IMR-90 (cell line): ENCODE measurements around the gene ARHGAP18. TPM values are rescaled to one million over a fixed set of nuclear protein-coding genes. Genes with fewer than 3 reads are reported as not detected.

Experiments used
- ATAC-seq: fragments of 200-7000 bp; cut with Tn5 transposase; 2 replicates; pipeline ENCODE4 v1.9.1; 2020; ENCODE audit warnings: low read depth, mild to moderate bottlenecking, moderate library complexity
- BruUV-seq: library from RNA; stranded (reverse); fragments of 400-500 nt; replicated peaks from 2 replicates; lab custom pipeline; 2021; lab: Mats Ljungman, UMichigan
- CTCF ChIA-PET: fragments of 300-600 bp; formaldehyde crosslinking; extraction: SDS; loops from one replicate; lab custom pipeline; 2021; ENCODE audit warnings: antibody characterized with exemption; lab: Yijun Ruan, JAX
- POLR2A ChIA-PET: fragments of 300-600 bp; sonication (Branson Sonifier 250); formaldehyde crosslinking; loops from one replicate; lab custom pipeline; 2022; ENCODE audit warnings: antibody characterized with exemption; ENCODE audit not compliant: unreplicated experiment; lab: Charles Lee
- DNase-seq: peaks from one replicate; pipeline ENCODE4 v3.0.0; 2013
- H2AFZ ChIP-seq: replicated peaks from 2 replicates; pipeline ENCODE3; 2013; ENCODE audit warnings: low read length, mild to moderate bottlenecking; ENCODE audit not compliant: poor library complexity
- H2AK5ac ChIP-seq: 2 replicates; pipeline ENCODE4 v1.6.1; 2013; ENCODE audit warnings: low read depth, low read length, inconsistent platforms
- H2AK9ac ChIP-seq: replicated peaks from 2 replicates; pipeline ENCODE3; 2013; ENCODE audit warnings: mild to moderate bottlenecking, low read depth, low read length, moderate library complexity; ENCODE audit not compliant: poor library complexity
- H2BK120ac ChIP-seq: 2 replicates; pipeline ENCODE4 v1.6.1; 2013; ENCODE audit warnings: low read depth, low read length, inconsistent platforms
- H2BK15ac ChIP-seq: 3 replicates; pipeline ENCODE4 v1.6.1; 2013; ENCODE audit warnings: low read depth, low read length, inconsistent platforms
- H2BK20ac ChIP-seq: 2 replicates; pipeline ENCODE4 v1.6.1; 2013; ENCODE audit warnings: low read depth, mild to moderate bottlenecking, inconsistent platforms, low read length, moderate library complexity
- H2BK5ac ChIP-seq: 2 replicates; pipeline ENCODE4 v1.6.1; 2013; ENCODE audit warnings: mild to moderate bottlenecking, low read depth, low read length, inconsistent platforms; ENCODE audit not compliant: poor library complexity, severe bottlenecking
- H3K14ac ChIP-seq: replicated peaks from 2 replicates; pipeline ENCODE4 v1.6.1; 2013; ENCODE audit warnings: low read depth, low read length, inconsistent platforms
- H3K18ac ChIP-seq: 2 replicates; pipeline ENCODE4 v1.6.1; 2013; ENCODE audit warnings: low read depth, low read length, control low read depth
- H3K23ac ChIP-seq: 2 replicates; pipeline ENCODE4 v1.6.1; 2013; ENCODE audit warnings: low read depth, low read length, inconsistent platforms
- H3K27ac ChIP-seq: 2 replicates; pipeline ENCODE4 v1.5.1; 2013; ENCODE audit warnings: mild to moderate bottlenecking, control low read depth, low read length; ENCODE audit not compliant: insufficient read depth
- H3K27me3 ChIP-seq: 2 replicates; pipeline ENCODE4 v1.6.1; 2013; ENCODE audit warnings: low read length; ENCODE audit not compliant: control insufficient read depth, insufficient read depth
- H3K36me3 ChIP-seq: 2 replicates; pipeline ENCODE4 v1.6.1; 2013; ENCODE audit warnings: low read length, mixed read lengths; ENCODE audit not compliant: control insufficient read depth, insufficient read depth
- H3K4ac ChIP-seq: 2 replicates; pipeline ENCODE4 v1.6.1; 2013; ENCODE audit warnings: low read depth, low read length, inconsistent platforms
- H3K4me1 ChIP-seq: 2 replicates; pipeline ENCODE4 v1.6.1; 2013; ENCODE audit warnings: low read length, mixed read lengths; ENCODE audit not compliant: control insufficient read depth, insufficient read depth
- H3K4me2 ChIP-seq: 2 replicates; pipeline ENCODE4 v1.6.1; 2013; ENCODE audit warnings: low read depth, mild to moderate bottlenecking, control low read depth, low read length, moderate library complexity
- H3K4me3 ChIP-seq: 2 replicates; pipeline ENCODE4 v1.5.1; 2013; ENCODE audit warnings: low read depth, mild to moderate bottlenecking, control low read depth, low read length, moderate library complexity; ENCODE audit not compliant: insufficient read depth
- H3K56ac ChIP-seq: 2 replicates; pipeline ENCODE4 v1.6.1; 2013; ENCODE audit warnings: low read length, inconsistent platforms; ENCODE audit not compliant: insufficient read depth; ENCODE audit errors: extremely low read depth
- H3K79me1 ChIP-seq, 2 experiments: 2 replicates each; pipeline ENCODE4 v1.6.1; 2013; ENCODE audit warnings: low read length in 2 of 2, inconsistent platforms in 1 of 2, low read depth in 1 of 2
- H3K9ac ChIP-seq: 2 replicates; pipeline ENCODE4 v1.6.1; 2013; ENCODE audit warnings: low read depth, low read length, control low read depth
- H3K9me1 ChIP-seq: 2 replicates; pipeline ENCODE4 v1.6.1; 2013; ENCODE audit warnings: low read length, inconsistent platforms; ENCODE audit not compliant: insufficient read depth
- H3K9me3 ChIP-seq: 2 replicates; pipeline ENCODE4 v1.6.1; 2013; ENCODE audit warnings: low read length; ENCODE audit not compliant: control insufficient read depth, insufficient read depth
- H4K20me1 ChIP-seq: 2 replicates; pipeline ENCODE4 v1.6.1; 2013; ENCODE audit warnings: low read length, inconsistent platforms; ENCODE audit not compliant: insufficient read depth
- H4K5ac ChIP-seq: 2 replicates; pipeline ENCODE4 v1.6.1; 2013; ENCODE audit warnings: mild to moderate bottlenecking, low read depth, low read length, control low read depth
- H4K8ac ChIP-seq, 2 experiments: 2 replicates each; pipeline ENCODE4 v1.6.1; 2013; ENCODE audit warnings: low read depth in 2 of 2, low read length in 2 of 2, control low read depth in 1 of 2, inconsistent platforms in 1 of 2
- H4K91ac ChIP-seq: 2 replicates; pipeline ENCODE4 v1.6.1; 2013; ENCODE audit warnings: low read depth, low read length, inconsistent platforms; ENCODE audit not compliant: insufficient read depth
- FOS ChIP-seq: fragments of 150-350 bp; IDR thresholded peaks from 2 replicates; pipeline ENCODE4 v1.6.1; 2016; ENCODE audit warnings: low read depth, low read length
- MAFK ChIP-seq: IDR thresholded peaks from 2 replicates; pipeline ENCODE4 v1.6.1; 2012; ENCODE audit warnings: low read depth, low read length, improper control_type of control experiment
- WGBS, 2 experiments: methylation state at CpG; one replicate each; pipeline versions ENCODE4 v1.1.5 to v1.1.7; 2013; ENCODE audit warnings: missing lambda C conversion rate in 2 of 2; ENCODE audit not compliant: insufficient read length in 1 of 2; ENCODE audit errors: extremely low coverage in 2 of 2; 5-methylcytosine and 5-hydroxymethylcytosine counted together
- dilution Hi-C: fragments of 300-500 bp; cut with HindIII; formaldehyde crosslinking; loops from one replicate; pipeline ENCODE4 v1.14.3; 2018; ENCODE audit warnings: low sequenced_read_pairs; ENCODE audit not compliant: unreplicated experiment
- in situ Hi-C: fragments of 300-500 bp; cut with MboI; formaldehyde crosslinking; loops from 3 replicates; pipeline ENCODE4 v1.14.3; 2019; ENCODE audit warnings: low sequenced_read_pairs, inconsistent platforms, mixed read lengths
- intact Hi-C: fragments of 100-400 bp; cut with micrococcal nuclease; formaldehyde crosslinking; loops from 2 replicates; pipeline ENCODE4 v1.10.0; 2022
- polyA plus RNA-seq, 3 experiments: library from polyadenylated mRNA; depleted of rRNA; stranded (reverse); fragments of >200 nt; gene quantifications; 2 replicates each; pipeline ENCODE4 v1.2.3, GENCODE V29; 2012; ENCODE audit warnings: low replicate concordance in 1 of 3
- total RNA-seq: library from RNA; depleted of rRNA; stranded (reverse); fragments of >200 nt; gene quantifications from 2 replicates; pipeline ENCODE4 v1.2.3, GENCODE V29; 2012

Gene ARHGAP18
- total and polyA plus RNA-seq, 2 of the 4 experiments (the other 2 are of a cell fraction): 6.2 to 17.0 TPM

DNA sequence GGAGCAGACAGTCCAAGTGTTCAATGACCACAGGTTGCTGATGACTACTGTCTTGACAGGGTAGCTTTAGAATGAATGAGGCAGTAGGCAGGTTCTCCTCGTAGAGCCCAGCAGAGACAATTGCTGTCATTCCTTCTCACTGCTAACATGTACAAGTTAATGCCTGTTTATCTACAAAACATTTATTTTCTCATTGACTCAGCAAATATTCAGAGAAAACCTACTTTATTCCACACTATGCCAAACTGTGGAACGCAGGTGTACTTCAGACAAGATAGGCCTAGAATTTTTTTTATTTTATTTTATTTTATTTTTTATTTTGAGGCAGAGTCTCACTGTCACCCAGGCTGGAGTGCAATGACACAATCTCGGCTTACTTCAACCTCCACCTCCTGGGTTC lies 50.8 kb downstream of the ARHGAP18 start:
- Histone ChIP-seq H3K14ac (no peak overlapping the region), H2BK120ac (no peak overlapping the region), H2BK5ac (no peak overlapping the region), H4K8ac (no peak overlapping the region), H2AK5ac (no peak overlapping the region), H4K91ac (no peak overlapping the region), H3K36me3 (no peaks in the 10 kb centered on the region), H3K4ac (no peak overlapping the region), H4K20me1 (no peaks in the 10 kb centered on the region), H3K4me3 (no peak overlapping the region), H3K27ac (no peak overlapping the region), H2BK20ac (no peak overlapping the region), H2AFZ (no peak overlapping the region), H4K5ac (no peak overlapping the region), H3K27me3 (no peaks in the 10 kb centered on the region), H2BK15ac (no peak overlapping the region), H3K9me3 (no peaks in the 10 kb centered on the region), H3K56ac (no peak overlapping the region), H3K9ac (no peak overlapping the region), H3K9me1 (0 out of 2 replicates have a peak, but pooled peaks cover 4% of the 10 kb centered on the region), H3K23ac (no peak overlapping the region), H3K79me1 (peaks cover 24 to 53% of the 10 kb centered on the region in 2 experiments), H3K18ac (no peak overlapping the region), H3K4me1 (no peaks in the 10 kb centered on the region), H2AK9ac (no peak overlapping the region), H3K4me2 (no peak overlapping the region)
- no TSS peak for BruUV-seq
- dilution Hi-C loops (no loop called here), intact Hi-C loops (no loop called here), in situ Hi-C loops (no loop called here)
- ChIA-PET POLR2A (no interaction called here), CTCF (no interaction called here)
- no CpG with 5 or more reads among the region's 3 CpGs for WGBS, 2 experiments
- no peak for ATAC-seq
- no peak for DNase-seq
- TF ChIP-seq MAFK (peak; percentile 27; the same call in 1 of the 2 replicates), FOS (no peak)
